Stimulated activated naive B cell treated with anti-CD40 and anti-IgM and Interleukin-4, amounts not matched to agents 10 μg/mL and 1 μg/mL and 100 μg/mL, for 72 hours (primary cell): ENCODE results near the gene MCF2L.

ENCODE experiments used
- ATAC-seq, 2 donors: fragments of 150-1000 bp; cut with Tn5 transposase; replicated peaks; 2 replicates each; pipeline ENCODE4 v1.10.0; 2021; ENCODE audit warnings: moderate library complexity in 1 of 2
- DNase-seq: peaks from one replicate; pipeline ENCODE4 v3.0.0; 2021
- H3K27ac Mint-ChIP-seq: one replicate; pipeline ENCODE4 v1.8.0; 2022; ENCODE audit warnings: mild to moderate bottlenecking, mixed read lengths
- H3K27me3 Mint-ChIP-seq, 2 donors: one replicate each; pipeline ENCODE4 v1.8.0; 2022; ENCODE audit warnings: mixed read lengths in 2 of 2
- H3K36me3 Mint-ChIP-seq, 2 donors: one replicate each; pipeline ENCODE4 v1.8.0; 2022; ENCODE audit warnings: mixed read lengths in 2 of 2, mild to moderate bottlenecking in 1 of 2
- H3K4me1 Mint-ChIP-seq, 2 donors: one replicate each; pipeline ENCODE4 v1.8.0; 2022; ENCODE audit warnings: mixed read lengths in 2 of 2, mild to moderate bottlenecking in 1 of 2
- H3K4me3 Mint-ChIP-seq, 2 donors: one replicate each; pipeline ENCODE4 v1.8.0; 2022; ENCODE audit warnings: mild to moderate bottlenecking in 2 of 2, mixed read lengths in 2 of 2, moderate library complexity in 1 of 2
- H3K9me3 Mint-ChIP-seq, 2 donors: one replicate each; pipeline ENCODE4 v1.8.0; 2022; ENCODE audit warnings: mixed read lengths in 2 of 2, mild to moderate bottlenecking in 1 of 2

Gene MCF2L

DNA sequence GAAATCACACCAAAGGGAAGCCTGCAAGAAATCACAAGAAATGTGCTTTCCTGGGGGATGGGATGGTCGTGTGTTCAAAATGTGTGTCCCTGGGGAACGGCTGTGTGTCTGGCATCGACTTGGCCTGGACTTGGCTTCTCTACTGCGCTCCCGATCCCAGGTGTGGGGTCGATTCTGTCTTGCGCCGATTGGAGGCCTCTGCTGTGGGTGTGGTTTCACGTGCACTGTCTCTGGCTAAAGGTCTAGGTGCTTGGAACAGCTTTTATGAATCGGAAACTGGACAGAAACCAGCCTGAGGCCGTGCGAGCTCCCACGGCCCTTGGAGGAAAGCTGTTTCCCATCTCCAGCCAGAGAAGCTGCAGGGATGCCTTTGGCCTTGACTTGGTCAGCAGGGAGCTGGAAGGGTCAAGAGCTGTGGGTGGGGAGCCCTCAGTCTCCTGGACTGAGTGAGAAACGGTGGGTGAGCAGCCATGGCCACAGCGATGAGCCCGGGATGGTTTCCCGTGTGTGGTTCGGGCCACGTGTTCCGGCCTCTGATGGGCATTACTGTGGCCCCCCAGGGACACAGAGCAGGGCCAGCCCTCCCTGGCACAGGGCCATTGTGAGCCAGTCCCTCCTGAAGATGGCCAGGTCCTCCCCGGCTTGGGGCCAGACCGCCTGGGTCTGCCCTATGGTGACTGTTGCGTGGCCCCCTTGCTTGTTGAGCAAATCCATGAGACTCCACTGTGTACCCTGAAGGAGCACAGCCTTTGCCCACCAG is 29.7 kb downstream of the MCF2L start:
- no peak overlapping the region for H3K27ac Mint-ChIP-seq
- peaks cover 0 to 2% of the 10 kb centered on the region in 2 donors for H3K36me3 Mint-ChIP-seq
- ATAC-seq (no peak), DNase-seq (no peak)
- H3K9me3 Mint-ChIP-seq = no peaks in the 10 kb centered on the region
- peaks cover 14 to 19% of the 10 kb centered on the region in 2 donors for H3K27me3 Mint-ChIP-seq
- H3K4me1 Mint-ChIP-seq = peaks cover 7 to 29% of the 10 kb centered on the region in 2 donors
- no peak overlapping the region for H3K4me3 Mint-ChIP-seq

GRCh38 chr13:112999414-113000177 is 30.6 kb downstream of the MCF2L start:
- H3K27ac Mint-ChIP-seq = no peak overlapping the region
- H3K4me3 Mint-ChIP-seq = no peak overlapping the region

DNA sequence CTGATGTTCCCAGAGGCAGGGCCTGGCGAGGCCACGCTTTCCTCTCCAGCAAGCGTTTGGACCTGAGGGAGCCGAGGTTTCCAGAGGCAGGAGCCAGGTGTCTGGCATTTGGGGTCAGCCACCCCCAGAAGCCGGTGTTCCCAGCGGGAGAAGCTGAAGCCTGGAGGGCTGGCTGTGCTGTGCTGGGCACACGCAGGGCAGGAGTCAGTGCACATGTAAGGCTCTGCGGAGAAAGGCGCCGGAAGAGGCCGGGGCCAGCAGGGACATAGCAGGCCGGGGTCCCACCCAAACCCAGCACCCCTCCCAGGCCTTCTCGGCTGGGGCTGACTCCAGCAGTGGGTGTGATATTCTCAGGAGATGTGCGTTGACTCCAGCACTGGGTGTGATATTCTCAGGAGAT is 31.6 kb downstream of the MCF2L start:
- Mint-ChIP-seq H3K36me3 (peaks cover 2 to 10% of the 10 kb centered on the region in 2 donors), H3K9me3 (peaks cover 4 to 12% of the 10 kb centered on the region in 2 donors), H3K4me3 (no peak overlapping the region), H3K4me1 (peaks cover 10 to 29% of the 10 kb centered on the region in 2 donors), H3K27ac (no peak overlapping the region), H3K27me3 (peaks cover 14 to 19% of the 10 kb centered on the region in 2 donors)
- DNase-seq (no peak), ATAC-seq (no peak)

More at GRCh38 chr13:112999414-113000177, 30.6 kb downstream of the MCF2L start:
- peaks cover 7 to 29% of the 10 kb centered on the region in 2 donors for H3K4me1 Mint-ChIP-seq
- DNase-seq = no peak
- peaks cover under 1 to 2% of the 10 kb centered on the region in 2 donors for H3K36me3 Mint-ChIP-seq
- H3K27me3 Mint-ChIP-seq = peaks cover 14 to 19% of the 10 kb centered on the region in 2 donors
- ATAC-seq = no peak
- H3K9me3 Mint-ChIP-seq = peaks cover 2 to 5% of the 10 kb centered on the region in 2 donors

DNA sequence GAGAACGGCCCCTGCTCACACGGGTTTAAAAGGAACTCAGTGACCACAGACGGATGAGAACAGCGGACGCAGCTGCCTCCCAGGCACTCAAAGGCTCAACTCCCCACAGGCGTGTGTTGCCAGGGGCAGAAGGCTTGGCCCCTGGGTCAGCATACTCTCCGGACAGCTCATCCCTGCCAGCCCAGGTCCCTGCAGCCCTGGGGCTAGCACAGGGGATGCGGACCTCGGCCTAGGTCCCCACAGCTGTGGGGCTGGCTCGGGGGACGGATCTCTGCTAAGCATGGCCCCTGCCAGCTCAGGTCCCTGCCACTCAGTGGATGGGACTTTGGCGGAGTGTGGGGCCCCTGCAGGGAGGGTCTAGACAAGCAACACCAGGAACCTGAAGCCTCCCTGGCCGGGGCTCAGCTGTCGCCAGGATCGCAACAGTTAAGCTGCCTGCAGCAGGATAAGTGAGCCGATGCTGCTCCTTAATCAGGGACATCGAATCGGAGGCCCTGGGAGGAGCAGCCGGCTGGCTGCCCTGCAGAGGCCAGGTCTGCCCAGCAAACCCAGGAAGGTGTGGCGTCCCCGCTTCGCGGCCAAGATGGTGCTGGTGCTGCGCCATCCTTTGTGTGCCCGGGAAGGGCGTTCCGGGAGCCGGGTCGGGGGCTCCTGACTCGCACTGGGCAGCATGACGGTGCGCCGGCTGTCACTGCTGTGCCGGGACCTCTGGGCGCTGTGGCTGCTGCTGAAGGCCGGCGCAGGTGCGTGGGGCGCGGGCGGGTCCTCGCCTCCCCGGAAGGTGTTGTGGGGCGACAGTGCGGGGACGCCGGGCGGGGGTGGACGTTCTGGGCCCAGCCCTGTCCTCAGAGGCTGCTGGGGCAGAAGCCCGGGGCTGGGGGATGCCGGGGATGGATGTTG is 32.5 kb downstream of the MCF2L start:
- DNase-seq = no peak
- H3K4me1 Mint-ChIP-seq = peaks cover 11 to 29% of the 10 kb centered on the region in 2 donors
- ATAC-seq = peak; percentile 46 to 50
- H3K9me3 Mint-ChIP-seq = peaks cover 4 to 12% of the 10 kb centered on the region in 2 donors
- H3K4me3 Mint-ChIP-seq = peak overlapping the region; percentile 29 to 58
- peaks cover 14 to 19% of the 10 kb centered on the region in 2 donors for H3K27me3 Mint-ChIP-seq
- H3K27ac Mint-ChIP-seq = peak overlapping the region; percentile 25
- peaks cover 3 to 10% of the 10 kb centered on the region in 2 donors for H3K36me3 Mint-ChIP-seq

GRCh38 chr13:113002206-113002912 is 33.3 kb downstream of the MCF2L start:
- ATAC-seq (no peak), DNase-seq (no peak)
- H3K27ac Mint-ChIP-seq = no peak overlapping the region
- no peak overlapping the region for H3K4me3 Mint-ChIP-seq
- peaks cover 3 to 10% of the 10 kb centered on the region in 2 donors for H3K36me3 Mint-ChIP-seq
- H3K9me3 Mint-ChIP-seq = peaks cover 4 to 12% of the 10 kb centered on the region in 2 donors
- H3K4me1 Mint-ChIP-seq = peaks cover 11 to 29% of the 10 kb centered on the region in 2 donors
- H3K27me3 Mint-ChIP-seq = peaks cover 14 to 19% of the 10 kb centered on the region in 2 donors

DNA sequence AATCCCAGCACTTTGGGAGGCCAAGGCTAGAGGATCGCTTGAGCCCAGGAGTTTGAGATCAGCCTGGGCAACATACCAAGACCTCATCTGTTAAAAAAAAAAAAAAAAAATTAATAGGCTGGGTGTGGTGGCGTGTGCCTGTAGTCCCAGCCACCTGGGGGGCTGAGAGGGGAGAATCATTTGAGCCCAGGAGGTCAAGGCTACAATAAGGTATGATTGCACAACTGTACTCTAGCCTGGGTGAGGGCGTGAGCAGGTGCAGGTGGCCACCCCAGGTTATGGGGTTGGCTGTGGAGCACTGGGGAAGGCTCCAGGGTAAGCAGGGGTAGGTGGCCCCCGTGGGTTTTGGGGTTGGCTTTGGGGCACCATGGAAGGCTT is 33.9 kb downstream of the MCF2L start:
- Mint-ChIP-seq H3K9me3 (peaks cover 4 to 12% of the 10 kb centered on the region in 2 donors), H3K27ac (no peak overlapping the region), H3K4me1 (peaks cover 11 to 29% of the 10 kb centered on the region in 2 donors), H3K4me3 (no peak overlapping the region), H3K36me3 (peaks cover 3 to 10% of the 10 kb centered on the region in 2 donors), H3K27me3 (peaks cover 14 to 19% of the 10 kb centered on the region in 2 donors)
- DNase-seq (no peak), ATAC-seq (no peak)

DNA sequence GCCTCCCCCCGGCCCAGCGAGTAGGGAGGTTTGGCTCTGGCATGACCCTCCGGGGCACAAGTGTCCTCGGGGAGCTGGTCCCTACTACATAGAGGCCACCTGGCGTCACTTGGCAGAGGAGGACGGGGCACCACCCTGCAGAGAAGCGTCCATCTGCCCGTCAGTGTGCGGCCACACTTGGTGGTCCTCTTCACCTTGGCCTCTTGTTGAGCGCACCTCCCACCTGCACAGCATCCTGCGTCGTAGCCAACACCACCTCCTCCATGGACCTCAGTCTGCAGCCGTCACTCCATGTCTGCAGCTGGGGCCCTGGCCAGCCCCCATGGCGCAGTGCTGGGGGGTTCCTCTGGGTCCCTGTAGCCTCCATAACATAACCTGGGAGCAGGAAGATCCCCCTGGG is 35.1 kb downstream of the MCF2L start:
- Mint-ChIP-seq H3K27ac (no peak overlapping the region), H3K9me3 (peaks cover 4 to 12% of the 10 kb centered on the region in 2 donors), H3K36me3 (peaks cover 3 to 10% of the 10 kb centered on the region in 2 donors), H3K27me3 (peaks cover 12 to 14% of the 10 kb centered on the region in 2 donors), H3K4me1 (peaks cover 11 to 27% of the 10 kb centered on the region in 2 donors), H3K4me3 (no peak overlapping the region)
- DNase-seq = no peak
- no peak for ATAC-seq

DNA sequence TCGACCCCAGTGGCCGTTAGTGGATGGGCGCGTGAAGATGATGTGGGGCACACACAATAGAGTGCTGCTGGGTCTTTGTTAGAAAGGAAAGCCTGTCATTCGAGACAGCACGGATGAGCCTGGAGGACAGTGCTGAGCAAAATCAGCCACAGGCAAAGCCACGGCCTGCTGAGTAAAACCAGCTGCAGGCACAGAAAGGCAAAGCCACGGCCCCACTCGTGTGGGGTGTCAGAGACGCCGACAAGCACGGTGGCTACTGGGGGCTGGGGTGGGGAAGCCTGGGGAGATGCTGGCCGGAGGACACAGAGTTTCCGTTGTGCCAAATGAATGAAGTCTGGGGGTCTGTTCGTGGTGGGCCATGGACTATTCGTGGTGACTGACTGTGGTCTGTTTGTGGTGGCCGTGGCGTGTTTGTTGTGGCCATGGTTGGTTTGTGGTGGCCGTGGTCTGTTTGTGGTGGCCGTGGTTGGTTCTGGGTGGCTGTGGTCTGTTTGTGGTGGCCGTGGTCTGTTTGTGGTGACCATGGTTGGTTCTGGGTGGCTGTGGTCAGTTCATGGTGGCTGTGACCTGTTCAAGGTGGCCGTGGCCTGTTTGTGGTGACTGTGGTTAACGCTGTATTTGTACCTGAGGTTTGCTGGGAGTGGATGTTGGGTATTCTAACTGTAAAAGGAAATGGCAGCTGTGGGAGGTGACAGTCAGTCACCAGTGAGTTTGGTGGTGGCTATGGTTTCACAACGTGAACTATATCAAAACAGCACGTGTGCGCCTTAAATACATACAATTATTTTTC is 36.3 kb downstream of the MCF2L start:
- Mint-ChIP-seq H3K9me3 (peaks cover 4 to 12% of the 10 kb centered on the region in 2 donors), H3K4me1 (peaks cover 9 to 20% of the 10 kb centered on the region in 2 donors), H3K4me3 (peak overlapping the region; percentile 23 to 55), H3K27ac (peak overlapping the region; percentile 77), H3K27me3 (peaks cover 2 to 3% of the 10 kb centered on the region in 2 donors), H3K36me3 (peaks cover 3 to 10% of the 10 kb centered on the region in 2 donors)
- ATAC-seq = no peak
- DNase-seq = no peak

GRCh38 chr13:113005997-113006396 is 37.0 kb downstream of the MCF2L start:
- Mint-ChIP-seq H3K4me3 (no peak overlapping the region), H3K36me3 (peaks cover 3 to 10% of the 10 kb centered on the region in 2 donors), H3K27ac (no peak overlapping the region), H3K27me3 (no peaks in the 10 kb centered on the region), H3K4me1 (peaks cover 10 to 19% of the 10 kb centered on the region in 2 donors), H3K9me3 (peaks cover 4 to 12% of the 10 kb centered on the region in 2 donors)
- ATAC-seq (no peak), DNase-seq (no peak)

GRCh38 chr13:113006660-113007059 is 37.6 kb downstream of the MCF2L start:
- DNase-seq (no peak), ATAC-seq (no peak)
- no peak overlapping the region for H3K4me3 Mint-ChIP-seq
- peaks cover 15 to 17% of the 10 kb centered on the region in 2 donors for H3K4me1 Mint-ChIP-seq
- H3K27me3 Mint-ChIP-seq = peaks cover 3 to 4% of the 10 kb centered on the region in 2 donors
- no peak overlapping the region for H3K27ac Mint-ChIP-seq
- peaks cover 6 to 14% of the 10 kb centered on the region in 2 donors for H3K36me3 Mint-ChIP-seq
- peaks cover 4 to 12% of the 10 kb centered on the region in 2 donors for H3K9me3 Mint-ChIP-seq

GRCh38 chr13:113008851-113009250 is 39.8 kb downstream of the MCF2L start:
- DNase-seq = no peak
- Mint-ChIP-seq H3K27me3 (peaks cover 3 to 4% of the 10 kb centered on the region in 2 donors), H3K27ac (no peak overlapping the region), H3K9me3 (peaks cover 4 to 12% of the 10 kb centered on the region in 2 donors), H3K4me1 (peaks cover 15 to 20% of the 10 kb centered on the region in 2 donors), H3K4me3 (no peak overlapping the region), H3K36me3 (peaks cover 6 to 14% of the 10 kb centered on the region in 2 donors)
- no peak for ATAC-seq

DNA sequence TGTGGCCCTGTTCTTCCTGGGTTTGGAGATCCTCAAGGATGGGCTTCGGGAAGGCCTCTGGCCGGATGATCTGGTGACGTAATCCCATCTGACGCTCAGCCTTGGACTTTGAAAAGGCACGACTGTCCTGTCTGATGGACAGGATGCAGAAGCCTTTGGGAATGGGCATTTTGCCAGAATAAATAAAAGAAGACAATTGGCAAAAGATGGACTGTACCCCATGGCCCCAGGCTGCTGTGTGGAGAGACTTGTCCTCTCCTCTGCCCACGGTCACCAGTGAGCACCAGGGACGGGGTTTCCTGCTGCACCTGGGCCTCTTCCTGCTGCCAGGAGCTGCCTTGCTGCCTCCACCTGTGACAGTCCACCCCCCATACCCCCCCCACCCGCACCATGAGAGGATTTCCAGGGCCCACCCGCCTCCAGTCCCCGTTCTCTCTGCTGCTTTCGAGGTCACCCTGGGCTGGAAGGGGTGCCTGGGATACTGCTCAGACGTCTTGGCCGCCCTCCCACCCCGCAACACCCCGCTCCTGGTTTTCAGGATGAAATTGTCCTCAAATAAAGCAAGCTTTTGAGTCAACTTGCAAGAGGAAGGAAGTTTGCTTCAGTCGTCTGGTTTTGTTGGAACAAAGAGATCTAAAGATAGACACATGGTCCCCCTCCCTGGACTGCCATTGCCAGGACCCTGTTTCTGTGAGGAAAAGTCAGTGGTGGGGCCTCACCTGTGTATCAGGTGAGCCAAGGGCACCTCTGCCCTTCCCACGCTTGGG is 40.9 kb downstream of the MCF2L start:
- no peak for ATAC-seq
- no peak for DNase-seq
- H3K27me3 Mint-ChIP-seq = peaks cover 3 to 4% of the 10 kb centered on the region in 2 donors
- peaks cover 7 to 10% of the 10 kb centered on the region in 2 donors for H3K36me3 Mint-ChIP-seq
- no peak overlapping the region for H3K27ac Mint-ChIP-seq
- H3K4me3 Mint-ChIP-seq = no peak overlapping the region
- H3K9me3 Mint-ChIP-seq = peaks cover under 1 to 4% of the 10 kb centered on the region in 2 donors
- H3K4me1 Mint-ChIP-seq = peaks cover 15 to 20% of the 10 kb centered on the region in 2 donors
